GM12878 (cell line): ENCODE data around the gene MSRB1. TPM values are rescaled to one million over a fixed set of nuclear protein-coding genes. Genes with fewer than 3 reads are reported as not detected.

Source experiments
- ATF7 ChIP-seq: fragments of 450-650 bp; IDR thresholded peaks from 2 replicates; pipeline ENCODE4 v1.6.1; 2016; ENCODE audit warnings: low read depth, mild to moderate bottlenecking
- BHLHE40 ChIP-seq, 2 experiments: fragments of 450-650 bp in 1 of 2; IDR thresholded peaks; 2 replicates each; pipeline ENCODE4 v1.6.1; 2011 to 2017; ENCODE audit warnings: low read depth in 2 of 2, borderline replicate concordance in 1 of 2, improper control_type of control experiment in 1 of 2, low read length in 1 of 2, mild to moderate bottlenecking in 1 of 2
- EGR1 ChIP-seq, 2 experiments: IDR thresholded peaks; 1 replicate in 1 of 2; 2 replicates in 1 of 2; pipeline ENCODE4 v1.6.1; 2011 to 2012; ENCODE audit warnings: low read depth in 2 of 2, low read length in 2 of 2, borderline replicate concordance in 1 of 2, mild to moderate bottlenecking in 1 of 2, moderate library complexity in 1 of 2
- EP300 ChIP-seq, 2 experiments: fragments of 150-350 bp in 1 of 2; IDR thresholded peaks; 2 replicates each; pipeline ENCODE4 v1.6.1; 2011 to 2012; ENCODE audit warnings: low read depth in 2 of 2, low read length in 2 of 2, borderline replicate concordance in 1 of 2, improper control_type of control experiment in 1 of 2, inconsistent platforms in 1 of 2; ENCODE audit not compliant: control insufficient read depth in 1 of 2
- ETV6 ChIP-seq, 2 experiments: fragments of 450-650 bp in 1 of 2; IDR thresholded peaks in 1 of 2; conservative IDR thresholded peaks in 1 of 2; 2 replicates each; pipeline ENCODE4 v1.6.1; 2014; ENCODE audit warnings: antibody characterized with exemption in 1 of 2, borderline replicate concordance in 1 of 2, low read depth in 1 of 2, mild to moderate bottlenecking in 1 of 2, moderate library complexity in 1 of 2
- HDGF ChIP-seq: fragments of 450-650 bp; IDR thresholded peaks from 2 replicates; pipeline ENCODE4 v1.6.1; 2016; ENCODE audit warnings: antibody characterized with exemption
- IKZF1 ChIP-seq: fragments of 450-650 bp; conservative IDR thresholded peaks from 2 replicates; pipeline ENCODE4 v1.6.1; 2017; ENCODE audit warnings: antibody characterized with exemption, mild to moderate bottlenecking
- IRF4 ChIP-seq: IDR thresholded peaks from 2 replicates; pipeline ENCODE4 v1.6.1; 2011; ENCODE audit warnings: low read depth, low read length
- KAT2A ChIP-seq: conservative IDR thresholded peaks from 2 replicates; pipeline ENCODE4 v1.6.1; 2011; ENCODE audit warnings: low read depth, low read length; ENCODE audit not compliant: control insufficient read depth
- MEF2B ChIP-seq: fragments of 450-650 bp; IDR thresholded peaks from 2 replicates; pipeline ENCODE4 v1.6.1; 2018; ENCODE audit warnings: mild to moderate bottlenecking, moderate library complexity; ENCODE audit not compliant: partially characterized antibody, poor library complexity, severe bottlenecking
- NR2F1 ChIP-seq: fragments of 450-650 bp; conservative IDR thresholded peaks from 2 replicates; pipeline ENCODE4 v1.6.1; 2017; ENCODE audit warnings: mild to moderate bottlenecking
- POLR2AphosphoS5 ChIP-seq: IDR thresholded peaks from 2 replicates; pipeline ENCODE4 v1.6.1; 2011; ENCODE audit warnings: mild to moderate bottlenecking, low read length, inconsistent platforms
- POU2F2 ChIP-seq: IDR thresholded peaks from 3 replicates; pipeline ENCODE4 v1.6.1; 2011; ENCODE audit warnings: low read depth, mild to moderate bottlenecking, low read length, borderline replicate concordance
- RELA ChIP-seq: fragments of 450-650 bp; IDR thresholded peaks from 2 replicates; pipeline ENCODE4 v1.8.0; 2014; ENCODE audit warnings: borderline replicate concordance; ENCODE audit not compliant: partially characterized antibody
- RUNX3 ChIP-seq: IDR thresholded peaks from 2 replicates; pipeline ENCODE4 v1.6.1; 2012; ENCODE audit warnings: low read length, inconsistent platforms
- SIN3A ChIP-seq: IDR thresholded peaks from 2 replicates; pipeline ENCODE4 v1.6.1; 2012; ENCODE audit warnings: low read depth, low read length, improper control_type of control experiment
- TAF1 ChIP-seq: IDR thresholded peaks from 2 replicates; pipeline ENCODE4 v1.6.1; 2011; ENCODE audit warnings: mild to moderate bottlenecking, low read depth, low read length, borderline replicate concordance
- TBL1XR1 ChIP-seq: IDR thresholded peaks from 2 replicates; pipeline ENCODE4 v1.6.1; 2012; ENCODE audit warnings: low read depth, low read length, improper control_type of control experiment
- TCF12 ChIP-seq: IDR thresholded peaks from 2 replicates; pipeline ENCODE4 v1.6.1; 2011; ENCODE audit warnings: low read depth, mild to moderate bottlenecking, low read length
- YBX1 ChIP-seq: fragments of 450-650 bp; IDR thresholded peaks from 2 replicates; pipeline ENCODE4 v1.6.1; 2016; ENCODE audit warnings: antibody characterized with exemption
- YY1 ChIP-seq: IDR thresholded peaks from 2 replicates; pipeline ENCODE4 v1.6.1; 2011; ENCODE audit warnings: low read depth, mild to moderate bottlenecking, low read length
- polyA plus RNA-seq, 11 experiments: library from polyadenylated mRNA; depleted of rRNA in 4 of 11; unstranded in 6 of 11; stranded (reverse) in 5 of 11; fragments of >200 nt; fragmentation: Nextera tagmentation in 4 of 11; fragmentation: Illumina TruSeq in 1 of 11; extraction: Ambion mirVana in 4 of 11; extraction: Trizol in 1 of 11; gene quantifications; 1 replicate in 1 of 11; 2 replicates in 10 of 11; pipeline versions ENCODE4 v1.2.1 to v1.2.3, GENCODE V29; 2011 to 2016; ENCODE audit warnings: inconsistent platforms in 2 of 11, missing spikeins in 2 of 11, low read depth in 1 of 11
- total RNA-seq, 4 experiments: library from RNA; depleted of rRNA in 3 of 4; stranded (reverse); fragments of >200 nt in 3 of 4; fragmentation: Illumina TruSeq in 1 of 4; extraction: Trizol in 1 of 4; gene quantifications; 2 replicates each; pipeline versions ENCODE4 v1.2.1 to v1.2.3, GENCODE V29; 2013 to 2021
- TF ChIP-seq, protein P1 (sequence below): IDR thresholded peaks from 2 replicates; pipeline ENCODE4 v1.6.1; 2011; ENCODE audit warnings: mild to moderate bottlenecking, low read depth, low read length, moderate library complexity; ENCODE audit not compliant: insufficient replicate concordance
- TF ChIP-seq, protein P2 (sequence below): IDR thresholded peaks from 2 replicates; pipeline ENCODE4 v1.6.1; 2011; ENCODE audit warnings: low read depth, low read length, improper control_type of control experiment, borderline replicate concordance
- TF ChIP-seq, protein P3 (sequence below): IDR thresholded peaks from 2 replicates; pipeline ENCODE4 v1.6.1; 2012; ENCODE audit warnings: low read depth, low read length, improper control_type of control experiment
- TF ChIP-seq, protein P4 (sequence below): fragments of 450-650 bp; IDR thresholded peaks from 2 replicates; pipeline ENCODE4 v1.6.1; 2016; ENCODE audit warnings: mild to moderate bottlenecking

MSRB1 gene
- total and polyA plus RNA-seq, 10 of the 15 experiments (the other 5 are each of a cell fraction or from before 2014, with no cell fraction given), result 5.1 to 48.6 (median 25.7) TPM

DNA sequence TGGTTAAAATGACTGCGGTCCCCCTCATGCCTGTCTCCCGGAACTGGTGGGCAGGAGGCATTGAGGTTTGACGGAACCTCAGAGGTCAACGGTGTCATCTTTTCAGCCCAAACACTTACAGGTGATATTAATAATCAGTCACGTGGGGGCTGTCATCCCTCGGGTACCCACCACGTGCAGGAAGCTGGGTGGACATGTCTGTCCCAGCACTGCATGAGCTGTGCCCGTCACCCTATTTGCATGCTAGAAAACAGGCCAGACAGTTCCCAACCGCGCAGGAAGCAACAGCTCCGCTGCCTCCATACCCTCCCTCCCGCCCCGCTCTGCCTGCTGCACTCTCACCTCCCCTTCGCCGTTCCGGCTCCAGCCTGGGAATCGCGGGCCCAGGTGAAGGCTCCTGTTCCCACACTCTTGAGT is 48.1 kb upstream of the MSRB1 start (continued):
- TF ChIP-seq EP300 (IDR thresholded peaks at IDR 0.05; ENCODE audit: borderline replicate concordance in 1 of 2, control insufficient read depth in 1 of 2, low read depth in 2 of 2, low read length in 2 of 2), result peak in 1 of 2 experiments; percentile 45; a peak in 1 of 4 replicates
- TF ChIP-seq HDGF, result no peak
- TF ChIP-seq, protein P1, sequence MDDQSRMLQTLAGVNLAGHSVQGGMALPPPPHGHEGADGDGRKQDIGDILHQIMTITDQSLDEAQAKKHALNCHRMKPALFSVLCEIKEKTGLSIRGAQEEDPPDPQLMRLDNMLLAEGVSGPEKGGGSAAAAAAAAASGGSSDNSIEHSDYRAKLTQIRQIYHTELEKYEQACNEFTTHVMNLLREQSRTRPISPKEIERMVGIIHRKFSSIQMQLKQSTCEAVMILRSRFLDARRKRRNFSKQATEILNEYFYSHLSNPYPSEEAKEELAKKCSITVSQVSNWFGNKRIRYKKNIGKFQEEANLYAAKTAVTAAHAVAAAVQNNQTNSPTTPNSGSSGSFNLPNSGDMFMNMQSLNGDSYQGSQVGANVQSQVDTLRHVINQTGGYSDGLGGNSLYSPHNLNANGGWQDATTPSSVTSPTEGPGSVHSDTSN, result peak; percentile 68
- 0 out of 2 replicates have a peak, but pooled peaks have one; percentile 5 for TF ChIP-seq IRF4
- TF ChIP-seq YBX1, result no peak
- peak; percentile 82 for TF ChIP-seq MEF2B
- TF ChIP-seq BHLHE40 (IDR thresholded peaks at IDR 0.05; ENCODE audit: borderline replicate concordance in 1 of 2, low read depth in 2 of 2, low read length in 1 of 2), result peak; percentile 96 to 97
- TF ChIP-seq KAT2A, result no peak
- 0 out of 2 replicates have a peak, but pooled peaks have one; percentile 23 for TF ChIP-seq TAF1
- peak; percentile 92; the same call in 2 of the 3 replicates for TF ChIP-seq POU2F2
- TF ChIP-seq, protein P2, sequence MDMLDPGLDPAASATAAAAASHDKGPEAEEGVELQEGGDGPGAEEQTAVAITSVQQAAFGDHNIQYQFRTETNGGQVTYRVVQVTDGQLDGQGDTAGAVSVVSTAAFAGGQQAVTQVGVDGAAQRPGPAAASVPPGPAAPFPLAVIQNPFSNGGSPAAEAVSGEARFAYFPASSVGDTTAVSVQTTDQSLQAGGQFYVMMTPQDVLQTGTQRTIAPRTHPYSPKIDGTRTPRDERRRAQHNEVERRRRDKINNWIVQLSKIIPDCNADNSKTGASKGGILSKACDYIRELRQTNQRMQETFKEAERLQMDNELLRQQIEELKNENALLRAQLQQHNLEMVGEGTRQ, result peak; percentile 90
- peak; percentile 52; the same call in 1 of the 2 replicates for TF ChIP-seq YY1
- peak in 1 of 2 experiments; percentile 80; a peak in 1 of 4 replicates for TF ChIP-seq ETV6 (conservative IDR thresholded peaks at IDR 0.05 in 1 of 2, IDR thresholded peaks at IDR 0.05 in 1 of 2; ENCODE audit: borderline replicate concordance in 1 of 2, low read depth in 1 of 2)
- TF ChIP-seq RUNX3, result peak; percentile 83
- 0 out of 3 replicates have a peak, but pooled peaks of 1 of the 2 experiments have one; percentile 10 for TF ChIP-seq EGR1 (IDR thresholded peaks at IDR 0.05; ENCODE audit: borderline replicate concordance in 1 of 2, low read depth in 2 of 2, low read length in 2 of 2)
- TF ChIP-seq, protein P3, sequence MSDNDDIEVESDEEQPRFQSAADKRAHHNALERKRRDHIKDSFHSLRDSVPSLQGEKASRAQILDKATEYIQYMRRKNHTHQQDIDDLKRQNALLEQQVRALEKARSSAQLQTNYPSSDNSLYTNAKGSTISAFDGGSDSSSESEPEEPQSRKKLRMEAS, result peak; percentile 96
- no peak for TF ChIP-seq TBL1XR1
- TF ChIP-seq ATF7, result peak; percentile 30; the same call in 1 of the 2 replicates
- peak; percentile 41; the same call in 1 of the 2 replicates for TF ChIP-seq SIN3A
- peak; percentile 99 for TF ChIP-seq NR2F1
- TF ChIP-seq, protein P4, sequence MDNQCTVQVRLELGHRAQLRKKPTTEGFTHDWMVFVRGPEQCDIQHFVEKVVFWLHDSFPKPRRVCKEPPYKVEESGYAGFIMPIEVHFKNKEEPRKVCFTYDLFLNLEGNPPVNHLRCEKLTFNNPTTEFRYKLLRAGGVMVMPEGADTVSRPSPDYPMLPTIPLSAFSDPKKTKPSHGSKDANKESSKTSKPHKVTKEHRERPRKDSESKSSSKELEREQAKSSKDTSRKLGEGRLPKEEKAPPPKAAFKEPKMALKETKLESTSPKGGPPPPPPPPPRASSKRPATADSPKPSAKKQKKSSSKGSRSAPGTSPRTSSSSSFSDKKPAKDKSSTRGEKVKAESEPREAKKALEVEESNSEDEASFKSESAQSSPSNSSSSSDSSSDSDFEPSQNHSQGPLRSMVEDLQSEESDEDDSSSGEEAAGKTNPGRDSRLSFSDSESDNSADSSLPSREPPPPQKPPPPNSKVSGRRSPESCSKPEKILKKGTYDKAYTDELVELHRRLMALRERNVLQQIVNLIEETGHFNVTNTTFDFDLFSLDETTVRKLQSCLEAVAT, result 0 out of 2 replicates have a peak, but pooled peaks have one; percentile 18
- TF ChIP-seq RELA, result peak; percentile 13
- peak; percentile 48 for TF ChIP-seq POLR2AphosphoS5
- peak; percentile 40; the same call in 1 of the 2 replicates for TF ChIP-seq IKZF1
- 0 out of 2 replicates have a peak, but pooled peaks have one; percentile 9 for TF ChIP-seq TCF12
